ENCODE measurements around the gene ALAD. TPM values are rescaled to one million over a fixed set of nuclear protein-coding genes. Genes with fewer than 3 reads are reported as not detected.

ALAD gene
- total RNA-seq, 3 donors from 2014 or later (not counting 1 experiment from before 2014, with no cell fraction given), result 30.3 to 38.7 (median 36.4) TPM

DNA sequence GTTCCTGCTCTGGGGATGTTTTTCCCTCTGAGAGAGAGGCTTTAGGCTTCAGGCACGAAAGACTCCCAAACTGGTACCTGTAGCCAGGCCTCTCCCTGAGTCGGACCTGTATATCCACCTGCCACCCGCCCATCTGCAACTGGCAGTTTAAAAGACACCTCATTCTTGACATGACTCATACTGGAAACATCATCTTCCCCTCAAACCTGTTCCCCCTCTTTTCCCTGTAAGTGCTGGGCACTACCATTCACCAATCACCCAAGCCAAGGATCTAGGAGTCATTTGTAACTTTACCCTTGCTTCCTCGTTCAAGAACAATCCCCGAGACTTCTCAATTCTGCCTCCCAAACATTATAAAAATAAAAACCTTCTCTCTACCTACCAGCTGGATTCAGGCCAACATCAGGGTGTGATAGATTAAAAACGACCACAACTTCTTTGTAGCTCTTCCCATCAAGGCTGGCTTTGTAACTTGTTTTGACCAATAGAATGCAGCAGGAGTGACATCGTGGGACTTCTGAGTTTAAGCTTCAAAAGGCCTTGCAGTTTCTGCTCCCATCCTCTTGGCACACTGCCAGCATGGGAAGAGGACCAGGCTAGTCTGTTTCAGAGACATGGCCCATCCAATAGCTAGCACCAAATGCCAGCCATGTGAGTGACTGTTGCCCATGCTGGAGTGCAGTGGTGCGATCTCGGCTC lies 59.2 kb downstream of the ALAD start:
- Histone ChIP-seq H3K36me3 (ENCODE audit: control insufficient read depth, insufficient read depth, low read length) (no peaks in the 10 kb centered on the region), H3K27me3 (ENCODE audit: control insufficient read depth, insufficient read depth, low read length) (no peaks in the 10 kb centered on the region), H3K4me3 (ENCODE audit: low read length) (no peak overlapping the region), H3K27ac (ENCODE audit: low read length) (no peak overlapping the region), H3K4me1 (ENCODE audit: control insufficient read depth, insufficient read depth, low read length) (peaks cover 8% of the 10 kb centered on the region), H3K9me3 (ENCODE audit: control insufficient read depth, insufficient read depth, low read length) (no peaks in the 10 kb centered on the region)
- ATAC-seq, result no peak
- no peaks in the 10 kb centered on the region for H3K36me3 Mint-ChIP-seq
- intact Hi-C loops (cut with micrococcal nuclease), result loop anchor here (10.0 kb wide), 1 partner anchor 47 kb away; no protein-coding TSS in a partner anchor
- no peaks in the 10 kb centered on the region for H3K9me3 Mint-ChIP-seq
- peak overlapping the region; percentile 68 for H3K4me3 Mint-ChIP-seq
- TF ChIP-seq, protein P1, sequence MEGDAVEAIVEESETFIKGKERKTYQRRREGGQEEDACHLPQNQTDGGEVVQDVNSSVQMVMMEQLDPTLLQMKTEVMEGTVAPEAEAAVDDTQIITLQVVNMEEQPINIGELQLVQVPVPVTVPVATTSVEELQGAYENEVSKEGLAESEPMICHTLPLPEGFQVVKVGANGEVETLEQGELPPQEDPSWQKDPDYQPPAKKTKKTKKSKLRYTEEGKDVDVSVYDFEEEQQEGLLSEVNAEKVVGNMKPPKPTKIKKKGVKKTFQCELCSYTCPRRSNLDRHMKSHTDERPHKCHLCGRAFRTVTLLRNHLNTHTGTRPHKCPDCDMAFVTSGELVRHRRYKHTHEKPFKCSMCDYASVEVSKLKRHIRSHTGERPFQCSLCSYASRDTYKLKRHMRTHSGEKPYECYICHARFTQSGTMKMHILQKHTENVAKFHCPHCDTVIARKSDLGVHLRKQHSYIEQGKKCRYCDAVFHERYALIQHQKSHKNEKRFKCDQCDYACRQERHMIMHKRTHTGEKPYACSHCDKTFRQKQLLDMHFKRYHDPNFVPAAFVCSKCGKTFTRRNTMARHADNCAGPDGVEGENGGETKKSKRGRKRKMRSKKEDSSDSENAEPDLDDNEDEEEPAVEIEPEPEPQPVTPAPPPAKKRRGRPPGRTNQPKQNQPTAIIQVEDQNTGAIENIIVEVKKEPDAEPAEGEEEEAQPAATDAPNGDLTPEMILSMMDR (IDR thresholded peaks at IDR 0.05), result no peak
- H3K4me1 Mint-ChIP-seq, result peaks cover 8 to 13% of the 10 kb centered on the region in 2 donors
- DNase-seq, result peak in 1 of 2 donors; percentile 27
- WGBS (ENCODE audit: insufficient coverage), result 70% methylated on average over 9 of the region's 9 CpGs
- H3K27ac Mint-ChIP-seq, result no peak overlapping the region
- peaks cover 0 to 5% of the 10 kb centered on the region in 2 donors for H3K27me3 Mint-ChIP-seq (ENCODE audit: low read depth in 2 of 2)

DNA sequence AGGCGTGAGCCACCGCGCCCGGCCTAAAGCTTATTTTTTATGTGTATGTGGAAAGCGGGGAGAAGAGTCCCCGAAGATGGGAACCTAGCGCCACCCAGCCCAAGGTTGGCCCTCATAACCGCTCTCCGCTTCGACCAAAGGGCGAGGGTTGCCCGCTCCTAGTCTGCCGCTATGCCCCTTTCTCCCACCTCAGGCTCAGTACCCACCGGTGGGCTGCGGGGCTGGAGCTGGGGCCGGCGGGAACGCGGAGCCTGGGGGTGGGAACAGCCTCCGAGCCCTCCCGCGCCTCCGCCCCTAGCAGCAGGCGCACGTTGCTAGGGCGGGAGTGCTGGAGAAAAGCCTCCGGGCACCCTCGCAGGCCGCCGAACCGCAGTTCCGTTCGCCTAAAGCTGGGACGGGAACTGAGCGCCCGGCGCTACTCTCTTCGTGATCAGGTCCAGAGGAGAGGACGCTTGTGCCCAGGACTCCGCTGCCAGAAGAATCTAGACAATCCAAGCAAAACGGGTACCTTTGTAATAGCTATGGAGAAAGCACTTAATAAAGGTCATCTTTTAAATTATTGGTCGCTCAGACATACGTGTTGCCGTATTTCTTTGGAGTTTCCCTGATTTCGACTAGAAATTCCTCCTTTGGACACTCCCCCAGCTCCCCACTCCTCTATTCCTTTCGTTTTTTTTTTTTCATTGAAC lies 60.9 kb downstream of the ALAD start, which contains the start of gene WDR31:
Gene WDR31 (minus strand): TSS at position 265 of the 689 bp plus-strand sequence. CDS start 8,253 bp downstream, outside the sequence.
- Mint-ChIP-seq H3K27me3 (ENCODE audit: low read depth in 2 of 2) (peaks cover 0 to 5% of the 10 kb centered on the region in 2 donors), H3K9me3 (no peaks in the 10 kb centered on the region), H3K4me1 (peaks cover 8 to 13% of the 10 kb centered on the region in 2 donors), H3K36me3 (no peaks in the 10 kb centered on the region), H3K27ac (peak within 1 kb of the TSS; percentile 34 to 75), H3K4me3 (peak within 1 kb of the TSS; percentile 87)
- Histone ChIP-seq H3K27me3 (ENCODE audit: control insufficient read depth, insufficient read depth, low read length) (no peaks in the 10 kb centered on the region), H3K27ac (ENCODE audit: low read length) (no peak within 1 kb of the TSS), H3K36me3 (ENCODE audit: control insufficient read depth, insufficient read depth, low read length) (no peaks in the 10 kb centered on the region), H3K9me3 (ENCODE audit: control insufficient read depth, insufficient read depth, low read length) (no peaks in the 10 kb centered on the region), H3K4me1 (ENCODE audit: control insufficient read depth, insufficient read depth, low read length) (peaks cover 8% of the 10 kb centered on the region), H3K4me3 (ENCODE audit: low read length) (peak within 1 kb of the TSS; percentile 69)
- ATAC-seq (peak; percentile 91 to 99 (median 93)), DNase-seq (peak; percentile 66 to 87)
- TF ChIP-seq, protein P1 (IDR thresholded peaks at IDR 0.05), result no peak
- under 1% methylated on average over 46 of the region's 46 CpGs for whole genome bisulfite sequencing (ENCODE audit: insufficient coverage)
- intact Hi-C loops (cut with micrococcal nuclease), result loop anchor here (10.0 kb wide), 1 partner anchor 45 kb away; no protein-coding TSS in a partner anchor

DNA sequence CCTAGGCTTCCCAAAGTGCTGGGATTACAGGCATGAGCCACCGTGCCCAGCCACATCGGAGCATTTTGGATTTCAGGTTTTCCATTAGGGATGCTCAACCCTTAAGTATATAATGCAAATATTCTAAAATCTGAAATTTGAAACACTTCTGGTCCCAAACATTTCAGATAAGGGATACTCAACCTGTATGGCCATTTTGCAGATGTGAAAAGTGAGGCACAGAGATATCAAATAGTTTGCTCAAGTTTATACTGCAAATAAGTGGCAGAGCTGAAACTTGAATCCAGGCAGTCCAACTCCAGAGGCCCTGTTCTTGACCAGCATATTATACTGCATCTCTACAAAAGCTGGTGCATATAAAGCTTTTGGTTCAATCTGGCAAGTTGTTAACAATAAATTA lies 63.4 kb downstream of the ALAD start:
- ATAC-seq (no peak), DNase-seq (no peak)
- WGBS (ENCODE audit: insufficient coverage), result 100% methylated on average over 2 of the region's 2 CpGs
- H3K9me3 Mint-ChIP-seq, result no peaks in the 10 kb centered on the region
- no peaks in the 10 kb centered on the region for H3K27me3 ChIP-seq (ENCODE audit: control insufficient read depth, insufficient read depth, low read length)
- H3K36me3 Mint-ChIP-seq, result no peaks in the 10 kb centered on the region
- intact Hi-C loops (cut with micrococcal nuclease), result no loop called here
- H3K4me1 Mint-ChIP-seq, result peaks cover 8 to 13% of the 10 kb centered on the region in 2 donors
- no peak overlapping the region for H3K27ac Mint-ChIP-seq
- H3K4me3 Mint-ChIP-seq, result peak overlapping the region; percentile 45
- H3K36me3 ChIP-seq (ENCODE audit: control insufficient read depth, insufficient read depth, low read length), result no peaks in the 10 kb centered on the region
- peaks cover 0 to 5% of the 10 kb centered on the region in 2 donors for H3K27me3 Mint-ChIP-seq (ENCODE audit: low read depth in 2 of 2)
- no peak overlapping the region for H3K4me3 ChIP-seq (ENCODE audit: low read length)
- H3K4me1 ChIP-seq (ENCODE audit: control insufficient read depth, insufficient read depth, low read length), result peaks cover 8% of the 10 kb centered on the region
- TF ChIP-seq, protein P1 (IDR thresholded peaks at IDR 0.05), result no peak
- no peaks in the 10 kb centered on the region for H3K9me3 ChIP-seq (ENCODE audit: control insufficient read depth, insufficient read depth, low read length)
- H3K27ac ChIP-seq (ENCODE audit: low read length), result no peak overlapping the region

Other genes with a start within 250 kb of the ALAD start
- 10 to 100 TPM; 35.0 to 37.9 (median 35.9) TPM for gene FKBP15, start 180.0 kb downstream of the ALAD start, total RNA-seq
- 10 to 100 TPM in 2 of 3 donors, 1 to 10 TPM in 1; 7.9 to 27.8 (median 11.8) TPM for gene SLC31A1, start 179.7 kb downstream of the ALAD start, total RNA-seq
- gene CDC26, start 125.7 kb downstream of the ALAD start, total RNA-seq, result 10 to 100 TPM; 16.8 to 24.8 (median 21.5) TPM
- gene PRPF4, start 125.6 kb downstream of the ALAD start, total RNA-seq, result 10 to 100 TPM; 16.9 to 23.2 (median 21.1) TPM
- gene RNF183, start 97.9 kb downstream of the ALAD start, total RNA-seq, result not detected
- under 1 TPM; 0.16 to 0.55 (median 0.19) TPM for gene WDR31, start 61.0 kb downstream of the ALAD start, total RNA-seq
- gene BSPRY, start 51.7 kb downstream of the ALAD start, total RNA-seq, result 1 to 10 TPM; 3.3 to 5.5 (median 4.3) TPM
- gene HDHD3, start 24.3 kb downstream of the ALAD start, total RNA-seq, result 10 to 100 TPM in 1 of 3 donors, 1 to 10 TPM in 2; 6.1 to 11.8 (median 9.6) TPM
- gene POLE3, start 9.4 kb upstream of the ALAD start, total RNA-seq, result 10 to 100 TPM; 59.2 to 66.7 (median 62.2) TPM
- under 1 TPM; 0.45 to 0.71 (median 0.50) TPM for gene C9orf43, start 9.5 kb upstream of the ALAD start, total RNA-seq
- gene RGS3, start 62.4 kb upstream of the ALAD start, total RNA-seq, result 100 to 1,000 TPM; 148 to 269 (median 190) TPM

Data from natural killer cell (primary cell).